Mucosa of rectum (tissue), 2 donors: Measurements from ENCODE around the gene HCK.

Experiments
- H3K27ac ChIP-seq, 2 donors: one replicate each; pipeline ENCODE4 v1.7.0; 2013; ENCODE audit warnings: inconsistent platforms in 2 of 2, low read depth in 2 of 2, low read length in 2 of 2
- H3K27me3 ChIP-seq, 2 donors: one replicate each; pipeline ENCODE4 v1.7.0; 2013; ENCODE audit warnings: low read length in 2 of 2; ENCODE audit not compliant: control insufficient read depth in 2 of 2, insufficient read depth in 2 of 2
- H3K36me3 ChIP-seq, 2 donors: one replicate each; pipeline ENCODE4 v1.7.0; 2013; ENCODE audit warnings: low read length in 2 of 2; ENCODE audit not compliant: control insufficient read depth in 2 of 2, insufficient read depth in 2 of 2
- H3K4me1 ChIP-seq, 2 donors: one replicate each; pipeline ENCODE4 v1.7.0; 2013; ENCODE audit warnings: low read length in 2 of 2, mild to moderate bottlenecking in 1 of 2; ENCODE audit not compliant: control insufficient read depth in 2 of 2, insufficient read depth in 2 of 2
- H3K4me3 ChIP-seq, 2 donors: one replicate each; pipeline ENCODE4 v1.7.0; 2013; ENCODE audit warnings: low read length in 2 of 2
- H3K9ac ChIP-seq, 2 donors: one replicate each; pipeline ENCODE4 v1.7.0; 2013; ENCODE audit warnings: low read length in 2 of 2, low read depth in 1 of 2, mild to moderate bottlenecking in 1 of 2
- H3K9me3 ChIP-seq, 2 donors: one replicate each; pipeline ENCODE4 v1.7.0; 2013; ENCODE audit warnings: low read length in 2 of 2; ENCODE audit not compliant: control insufficient read depth in 2 of 2
- donor health status: healthy.
- donor health status: Normal muscosa, but diverticular disease.

The HCK gene

GRCh38 chr20:32071395-32072167 lies 19.5 kb downstream of the HCK start:
- no peaks in the 10 kb centered on the region for H3K9me3 ChIP-seq
- peaks cover 0 to 2% of the 10 kb centered on the region in 2 donors for H3K36me3 ChIP-seq
- no peak overlapping the region for H3K9ac ChIP-seq
- no peaks in the 10 kb centered on the region for H3K4me1 ChIP-seq
- no peak overlapping the region for H3K4me3 ChIP-seq
- no peak overlapping the region for H3K27ac ChIP-seq
- peaks cover 0 to 2% of the 10 kb centered on the region in 2 donors for H3K27me3 ChIP-seq

DNA sequence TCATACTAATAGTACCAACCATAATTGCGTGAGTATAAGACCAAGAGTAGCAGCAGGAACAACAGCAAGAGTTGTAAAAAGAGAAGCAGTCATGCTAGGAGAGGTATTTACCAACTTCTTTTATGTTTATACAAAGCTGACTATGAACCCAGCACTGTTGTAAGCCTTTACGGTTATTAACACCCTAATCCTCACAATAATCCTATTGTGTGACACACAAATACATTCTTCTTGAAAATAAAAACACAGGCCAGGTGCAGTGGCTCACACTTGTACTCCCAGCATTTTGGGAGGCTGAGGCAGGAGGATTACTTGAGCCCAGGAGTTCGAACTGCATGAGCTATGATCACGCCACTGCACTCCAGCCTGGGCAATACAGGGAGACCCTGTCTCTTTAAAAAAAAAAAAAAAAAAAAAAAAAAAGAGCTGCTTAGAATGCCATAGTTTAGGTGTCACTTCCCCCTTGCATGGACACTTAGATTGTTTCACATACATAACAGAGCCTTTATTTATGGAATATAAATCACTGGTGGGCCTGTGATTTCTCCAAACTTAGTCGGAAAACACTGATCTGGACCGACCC lies 20.2 kb downstream of the HCK start:
- Histone ChIP-seq H3K27ac (no peak overlapping the region), H3K4me3 (no peak overlapping the region), H3K9me3 (no peaks in the 10 kb centered on the region), H3K4me1 (no peaks in the 10 kb centered on the region), H3K27me3 (peaks cover 0 to 5% of the 10 kb centered on the region in 2 donors), H3K9ac (no peak overlapping the region), H3K36me3 (peaks cover 0 to 2% of the 10 kb centered on the region in 2 donors)

DNA sequence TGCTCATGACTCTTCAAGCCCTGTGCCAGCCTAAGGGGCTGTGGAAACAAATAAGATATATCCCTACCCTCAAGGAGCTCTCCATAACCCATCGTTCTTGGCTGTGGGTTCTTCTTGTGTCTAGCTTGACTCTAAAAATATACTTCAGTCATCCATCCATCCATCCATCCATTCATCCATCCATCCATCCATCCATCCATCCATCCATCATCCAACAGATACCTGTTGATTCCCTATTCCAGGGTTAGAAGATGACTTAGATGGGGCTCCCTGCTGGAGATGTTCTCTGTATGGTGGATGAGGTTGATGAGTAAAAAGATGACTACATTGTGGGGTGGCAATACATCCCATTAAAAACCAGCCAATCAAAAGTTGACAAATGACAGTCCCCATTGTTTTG lies 23.5 kb downstream of the HCK start:
- H3K9ac ChIP-seq = no peak overlapping the region
- no peak overlapping the region for H3K4me3 ChIP-seq
- peaks cover 0 to 2% of the 10 kb centered on the region in 2 donors for H3K36me3 ChIP-seq
- H3K4me1 ChIP-seq = peaks cover 0 to 2% of the 10 kb centered on the region in 2 donors
- no peaks in the 10 kb centered on the region for H3K9me3 ChIP-seq
- peaks cover 3 to 7% of the 10 kb centered on the region in 2 donors for H3K27me3 ChIP-seq
- H3K27ac ChIP-seq = no peak overlapping the region

DNA sequence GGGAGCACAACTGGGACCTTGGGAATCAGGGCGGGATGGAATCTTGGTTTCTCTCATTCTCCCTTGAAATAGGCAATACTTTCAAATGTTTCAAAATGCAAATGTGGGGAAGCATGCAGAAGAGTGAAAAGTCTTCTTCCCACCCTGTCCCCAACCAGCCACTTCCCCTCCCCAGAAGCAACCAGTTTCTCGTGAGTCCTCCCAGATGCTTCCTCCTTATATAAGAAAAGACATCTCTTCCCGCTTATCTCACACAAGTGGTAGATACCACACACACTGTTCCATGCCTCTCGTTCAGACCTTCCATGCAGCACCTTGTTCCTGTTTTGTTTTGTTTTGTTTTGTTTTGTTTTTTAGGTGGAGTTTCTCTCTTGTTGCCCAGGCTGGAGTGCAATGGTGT lies 25.1 kb downstream of the HCK start:
- H3K9me3 ChIP-seq = no peaks in the 10 kb centered on the region
- no peak overlapping the region for H3K9ac ChIP-seq
- no peak overlapping the region for H3K4me3 ChIP-seq
- peaks cover 3 to 5% of the 10 kb centered on the region in 2 donors for H3K27me3 ChIP-seq
- H3K36me3 ChIP-seq = peaks cover 0 to 2% of the 10 kb centered on the region in 2 donors
- no peak overlapping the region for H3K27ac ChIP-seq
- H3K4me1 ChIP-seq = peaks cover 0 to 2% of the 10 kb centered on the region in 2 donors

- Histone ChIP-seq H3K27ac (no peak overlapping the region), H3K4me1 (peaks cover 0 to 2% of the 10 kb centered on the region in 2 donors), H3K4me3 (no peak overlapping the region), H3K9me3 (no peaks in the 10 kb centered on the region), H3K27me3 (peaks cover 3 to 5% of the 10 kb centered on the region in 2 donors), H3K9ac (no peak overlapping the region), H3K36me3 (peaks cover 0 to 2% of the 10 kb centered on the region in 2 donors)
Observed at GRCh38 chr20:32078322-32078721, 26.3 kb downstream of the HCK start.

- no peaks in the 10 kb centered on the region for H3K9me3 ChIP-seq
- no peak overlapping the region for H3K27ac ChIP-seq
- H3K4me3 ChIP-seq = no peak overlapping the region
- peaks cover 0 to 2% of the 10 kb centered on the region in 2 donors for H3K4me1 ChIP-seq
- H3K9ac ChIP-seq = no peak overlapping the region
- H3K36me3 ChIP-seq = no peaks in the 10 kb centered on the region
- H3K27me3 ChIP-seq = peaks cover 5 to 7% of the 10 kb centered on the region in 2 donors
Observed at GRCh38 chr20:32078791-32079190, 26.7 kb downstream of the HCK start.

DNA sequence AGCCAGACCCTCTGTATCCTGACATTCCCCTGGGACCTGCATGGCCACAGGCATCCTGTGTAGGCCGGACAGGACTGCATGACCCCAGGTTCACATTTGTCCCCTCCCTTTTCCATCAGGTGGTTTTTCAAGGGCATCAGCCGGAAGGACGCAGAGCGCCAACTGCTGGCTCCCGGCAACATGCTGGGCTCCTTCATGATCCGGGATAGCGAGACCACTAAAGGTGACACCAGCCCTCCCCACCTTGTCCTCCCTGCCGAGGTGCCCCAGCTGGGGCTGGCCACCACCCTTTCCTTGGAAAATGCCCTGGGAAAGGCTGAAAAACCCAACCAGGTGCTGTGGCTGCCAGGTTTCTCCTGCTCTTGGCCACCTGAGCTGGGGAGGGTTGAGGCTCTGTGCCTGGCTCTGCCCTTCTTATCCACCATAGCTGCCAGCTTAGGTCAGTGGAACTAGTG lies 27.6 kb downstream of the HCK start:
- Histone ChIP-seq H3K27me3 (peaks cover 5 to 8% of the 10 kb centered on the region in 2 donors), H3K4me3 (no peak overlapping the region), H3K27ac (no peak overlapping the region), H3K36me3 (no peaks in the 10 kb centered on the region), H3K9ac (no peak overlapping the region), H3K4me1 (peaks cover 0 to 2% of the 10 kb centered on the region in 2 donors), H3K9me3 (no peaks in the 10 kb centered on the region)

DNA sequence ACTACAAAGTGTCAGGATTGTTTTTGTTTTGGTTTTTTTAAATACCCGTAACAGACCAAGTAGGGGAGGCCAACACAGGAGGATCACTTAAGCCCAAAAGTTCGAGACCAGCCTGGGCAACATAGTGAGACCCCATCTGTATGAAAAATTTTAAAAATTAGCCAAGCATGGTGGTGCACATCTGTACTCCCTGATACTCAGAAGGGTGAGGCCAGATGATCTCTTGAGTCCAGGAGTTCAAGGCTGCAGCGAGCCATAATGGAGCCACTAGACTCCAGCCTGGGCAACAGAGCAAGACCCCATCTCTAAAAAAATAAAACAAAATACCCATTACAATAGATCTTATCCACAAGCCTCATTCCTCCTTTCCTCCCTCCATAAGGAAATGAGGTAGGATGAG lies 28.7 kb downstream of the HCK start:
- Histone ChIP-seq H3K27me3 (peaks cover 5 to 8% of the 10 kb centered on the region in 2 donors), H3K27ac (no peak overlapping the region), H3K9me3 (no peaks in the 10 kb centered on the region), H3K9ac (no peak overlapping the region), H3K36me3 (no peaks in the 10 kb centered on the region), H3K4me1 (peaks cover 0 to 2% of the 10 kb centered on the region in 2 donors), H3K4me3 (no peak overlapping the region)

GRCh38 chr20:32083469-32083868 lies 31.4 kb downstream of the HCK start:
- Histone ChIP-seq H3K27ac (no peak overlapping the region), H3K9me3 (no peaks in the 10 kb centered on the region), H3K36me3 (no peaks in the 10 kb centered on the region), H3K27me3 (peaks cover 2 to 8% of the 10 kb centered on the region in 2 donors), H3K9ac (no peak overlapping the region), H3K4me3 (no peak overlapping the region), H3K4me1 (no peaks in the 10 kb centered on the region)

DNA sequence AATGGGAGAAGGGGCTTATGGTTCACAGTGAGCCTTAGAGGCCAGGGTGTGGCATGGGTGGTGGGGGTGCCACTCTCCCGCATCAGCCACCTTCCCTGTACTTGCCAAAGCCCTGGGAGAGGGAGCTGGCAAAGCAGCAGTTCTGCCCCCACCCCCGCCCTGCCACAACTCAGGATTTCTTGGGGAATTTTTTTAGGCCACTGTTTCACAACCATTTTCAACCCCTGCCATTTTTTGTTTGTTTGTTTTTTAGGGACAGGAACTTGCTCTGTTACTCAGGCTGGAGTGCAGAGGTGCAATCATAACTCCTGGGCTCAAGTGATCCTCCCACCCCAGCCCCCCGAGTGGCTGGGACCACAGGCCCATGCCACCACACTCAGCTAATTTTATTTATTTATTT lies 35.0 kb downstream of the HCK start:
- no peak overlapping the region for H3K9ac ChIP-seq
- H3K27me3 ChIP-seq = peaks cover 0 to 5% of the 10 kb centered on the region in 2 donors
- no peak overlapping the region for H3K4me3 ChIP-seq
- no peaks in the 10 kb centered on the region for H3K4me1 ChIP-seq
- no peak overlapping the region for H3K27ac ChIP-seq
- H3K9me3 ChIP-seq = no peaks in the 10 kb centered on the region
- no peaks in the 10 kb centered on the region for H3K36me3 ChIP-seq
